ENCODE data around the gene ARHGAP29.
"Not testable (repeated sequence)": the region's sequence is repeated elsewhere in the genome, so short reads cannot be mapped to it uniquely, and the experiment has no call there.

ARHGAP29 gene

GRCh38 chr1:94164121-94164520 is 73.3 kb downstream of the ARHGAP29 start:
- H2BK5ac ChIP-seq (ENCODE audit: low read length); H3K4me2 ChIP-seq (ENCODE audit: low read length); H3K9ac ChIP-seq (ENCODE audit: low read length); H3K36me3 ChIP-seq (ENCODE audit: control insufficient read depth, insufficient read depth, low read length); H3K18ac ChIP-seq (ENCODE audit: low read length); H3K79me1 ChIP-seq (ENCODE audit: low read length); H2AK5ac ChIP-seq (ENCODE audit: low read length); H3K27me3 ChIP-seq (ENCODE audit: insufficient read depth, low read length, poor library complexity); H3K27ac ChIP-seq (ENCODE audit: low read depth, low read length); H4K8ac ChIP-seq (ENCODE audit: low read depth, low read length); H3K79me2 ChIP-seq (ENCODE audit: control insufficient read depth, insufficient read depth, low read length); H3K4ac ChIP-seq (ENCODE audit: low read depth, low read length); H4K5ac ChIP-seq (ENCODE audit: low read length); DNase-seq; H3K23ac ChIP-seq (ENCODE audit: low read length); H3K4me3 ChIP-seq (ENCODE audit: low read length); H2BK15ac ChIP-seq (replicated peaks; ENCODE audit: low read depth); H2BK120ac ChIP-seq (ENCODE audit: low read depth, low read length); H3K56ac ChIP-seq (ENCODE audit: low read length); H3K4me1 ChIP-seq (ENCODE audit: control insufficient read depth, low read depth, low read length): not testable (repeated sequence)
- WGBS (ENCODE audit: extremely low coverage, insufficient coverage, low lambda C conversion rate): no CpG with 5 or more reads among the region's 1 CpG

- H2BK120ac ChIP-seq (ENCODE audit: low read depth, low read length); H2BK15ac ChIP-seq (replicated peaks; ENCODE audit: low read depth); H3K4ac ChIP-seq (ENCODE audit: low read depth, low read length); H3K4me2 ChIP-seq (ENCODE audit: low read length); H3K9ac ChIP-seq (ENCODE audit: low read length); H3K4me3 ChIP-seq (ENCODE audit: low read length); H4K8ac ChIP-seq (ENCODE audit: low read depth, low read length); H4K5ac ChIP-seq (ENCODE audit: low read length); H3K36me3 ChIP-seq (ENCODE audit: control insufficient read depth, insufficient read depth, low read length); H2AK5ac ChIP-seq (ENCODE audit: low read length); DNase-seq; H3K27ac ChIP-seq (ENCODE audit: low read depth, low read length); H3K79me1 ChIP-seq (ENCODE audit: low read length); H2BK5ac ChIP-seq (ENCODE audit: low read length); H3K4me1 ChIP-seq (ENCODE audit: control insufficient read depth, low read depth, low read length); H3K18ac ChIP-seq (ENCODE audit: low read length); H3K79me2 ChIP-seq (ENCODE audit: control insufficient read depth, insufficient read depth, low read length); H3K23ac ChIP-seq (ENCODE audit: low read length); H3K56ac ChIP-seq (ENCODE audit: low read length); H3K27me3 ChIP-seq (ENCODE audit: insufficient read depth, low read length, poor library complexity): not testable (repeated sequence)
- no CpG with 5 or more reads among the region's 5 CpGs for WGBS (ENCODE audit: extremely low coverage, insufficient coverage, low lambda C conversion rate)
Observed at GRCh38 chr1:94163249-94163648, 74.1 kb downstream of the ARHGAP29 start.

GRCh38 chr1:94160811-94161210 is 76.6 kb downstream of the ARHGAP29 start:
- Histone ChIP-seq H3K4me1 (ENCODE audit: control insufficient read depth, low read depth, low read length) (peaks cover 2% of the 10 kb centered on the region), H2BK15ac (replicated peaks; ENCODE audit: low read depth) (no peak overlapping the region), H3K9ac (ENCODE audit: low read length) (no peak overlapping the region), H4K5ac (ENCODE audit: low read length) (no peak overlapping the region), H2BK5ac (ENCODE audit: low read length) (no peak overlapping the region), H4K8ac (ENCODE audit: low read depth, low read length) (no peak overlapping the region), H3K27ac (ENCODE audit: low read depth, low read length) (no peak overlapping the region), H3K79me1 (ENCODE audit: low read length) (no peaks in the 10 kb centered on the region), H3K27me3 (ENCODE audit: insufficient read depth, low read length, poor library complexity) (no peaks in the 10 kb centered on the region), H3K56ac (ENCODE audit: low read length) (no peak overlapping the region), H3K4ac (ENCODE audit: low read depth, low read length) (no peak overlapping the region), H3K4me2 (ENCODE audit: low read length) (no peak overlapping the region), H3K4me3 (ENCODE audit: low read length) (no peak overlapping the region), H3K18ac (ENCODE audit: low read length) (no peak overlapping the region), H2BK120ac (ENCODE audit: low read depth, low read length) (no peak overlapping the region), H3K23ac (ENCODE audit: low read length) (no peak overlapping the region), H3K36me3 (ENCODE audit: control insufficient read depth, insufficient read depth, low read length) (no peaks in the 10 kb centered on the region), H3K79me2 (ENCODE audit: control insufficient read depth, insufficient read depth, low read length) (no peaks in the 10 kb centered on the region), H2AK5ac (ENCODE audit: low read length) (no peak overlapping the region)
- no CpG with 5 or more reads among the region's 4 CpGs for WGBS (ENCODE audit: extremely low coverage, insufficient coverage, low lambda C conversion rate)
- peak; percentile 86 for DNase-seq

- H3K4me1 ChIP-seq (ENCODE audit: control insufficient read depth, low read depth, low read length): peaks cover 2% of the 10 kb centered on the region
- WGBS (ENCODE audit: extremely low coverage, insufficient coverage, low lambda C conversion rate): 100% methylated on average over 1 of the region's 1 CpG
Observed at GRCh38 chr1:94156096-94156625, 81.2 kb downstream of the ARHGAP29 start.

GRCh38 chr1:94154989-94155388 is 82.4 kb downstream of the ARHGAP29 start:
- no peak overlapping the region for H2BK5ac ChIP-seq (ENCODE audit: low read length)
- no peak for DNase-seq
- no peak overlapping the region for H4K8ac ChIP-seq (ENCODE audit: low read depth, low read length)
- H3K27ac ChIP-seq (ENCODE audit: low read depth, low read length): no peak overlapping the region
- no peak overlapping the region for H4K5ac ChIP-seq (ENCODE audit: low read length)
- no peak overlapping the region for H3K23ac ChIP-seq (ENCODE audit: low read length)
- no peak overlapping the region for H3K4me3 ChIP-seq (ENCODE audit: low read length)
- H3K27me3 ChIP-seq (ENCODE audit: insufficient read depth, low read length, poor library complexity): no peaks in the 10 kb centered on the region
- no peak overlapping the region for H2BK15ac ChIP-seq (replicated peaks; ENCODE audit: low read depth)
- no peak overlapping the region for H2BK120ac ChIP-seq (ENCODE audit: low read depth, low read length)
- H3K4me2 ChIP-seq (ENCODE audit: low read length): no peak overlapping the region
- H3K79me2 ChIP-seq (ENCODE audit: control insufficient read depth, insufficient read depth, low read length): no peaks in the 10 kb centered on the region
- WGBS (ENCODE audit: extremely low coverage, insufficient coverage, low lambda C conversion rate): no CpG with 5 or more reads among the region's 1 CpG
- no peaks in the 10 kb centered on the region for H3K79me1 ChIP-seq (ENCODE audit: low read length)
- H3K9ac ChIP-seq (ENCODE audit: low read length): no peak overlapping the region
- H3K4ac ChIP-seq (ENCODE audit: low read depth, low read length): no peak overlapping the region
- H3K56ac ChIP-seq (ENCODE audit: low read length): no peak overlapping the region
- no peaks in the 10 kb centered on the region for H3K36me3 ChIP-seq (ENCODE audit: control insufficient read depth, insufficient read depth, low read length)
- no peak overlapping the region for H2AK5ac ChIP-seq (ENCODE audit: low read length)
- no peak overlapping the region for H3K18ac ChIP-seq (ENCODE audit: low read length)
- peaks cover under 1% of the 10 kb centered on the region for H3K4me1 ChIP-seq (ENCODE audit: control insufficient read depth, low read depth, low read length)

More at GRCh38 chr1:94156096-94156625, 81.2 kb downstream of the ARHGAP29 start:
- no peak for DNase-seq
- H3K4me3 ChIP-seq (ENCODE audit: low read length): no peak overlapping the region
- H3K27me3 ChIP-seq (ENCODE audit: insufficient read depth, low read length, poor library complexity): no peaks in the 10 kb centered on the region
- no peak overlapping the region for H2BK15ac ChIP-seq (replicated peaks; ENCODE audit: low read depth)
- no peaks in the 10 kb centered on the region for H3K79me1 ChIP-seq (ENCODE audit: low read length)
- H3K4ac ChIP-seq (ENCODE audit: low read depth, low read length): no peak overlapping the region
- H3K18ac ChIP-seq (ENCODE audit: low read length): no peak overlapping the region
- no peak overlapping the region for H2AK5ac ChIP-seq (ENCODE audit: low read length)
- no peak overlapping the region for H4K5ac ChIP-seq (ENCODE audit: low read length)
- H3K56ac ChIP-seq (ENCODE audit: low read length): no peak overlapping the region
- H3K9ac ChIP-seq (ENCODE audit: low read length): no peak overlapping the region
- no peak overlapping the region for H2BK120ac ChIP-seq (ENCODE audit: low read depth, low read length)
- H3K79me2 ChIP-seq (ENCODE audit: control insufficient read depth, insufficient read depth, low read length): no peaks in the 10 kb centered on the region
- no peak overlapping the region for H3K27ac ChIP-seq (ENCODE audit: low read depth, low read length)
- no peak overlapping the region for H2BK5ac ChIP-seq (ENCODE audit: low read length)
- H4K8ac ChIP-seq (ENCODE audit: low read depth, low read length): no peak overlapping the region
- H3K23ac ChIP-seq (ENCODE audit: low read length): no peak overlapping the region
- no peak overlapping the region for H3K4me2 ChIP-seq (ENCODE audit: low read length)
- no peaks in the 10 kb centered on the region for H3K36me3 ChIP-seq (ENCODE audit: control insufficient read depth, insufficient read depth, low read length)

GRCh38 chr1:94153133-94153532 is 84.3 kb downstream of the ARHGAP29 start:
- Histone ChIP-seq H3K56ac (ENCODE audit: low read length) (no peak overlapping the region), H3K4ac (ENCODE audit: low read depth, low read length) (no peak overlapping the region), H3K9ac (ENCODE audit: low read length) (no peak overlapping the region), H2BK15ac (replicated peaks; ENCODE audit: low read depth) (no peak overlapping the region), H3K4me1 (ENCODE audit: control insufficient read depth, low read depth, low read length) (peaks cover 2% of the 10 kb centered on the region), H3K18ac (ENCODE audit: low read length) (no peak overlapping the region), H4K5ac (ENCODE audit: low read length) (no peak overlapping the region), H3K23ac (ENCODE audit: low read length) (no peak overlapping the region), H3K79me2 (ENCODE audit: control insufficient read depth, insufficient read depth, low read length) (no peaks in the 10 kb centered on the region), H4K8ac (ENCODE audit: low read depth, low read length) (no peak overlapping the region), H3K4me3 (ENCODE audit: low read length) (no peak overlapping the region), H2BK5ac (ENCODE audit: low read length) (no peak overlapping the region), H3K4me2 (ENCODE audit: low read length) (no peak overlapping the region), H3K79me1 (ENCODE audit: low read length) (no peaks in the 10 kb centered on the region), H3K27me3 (ENCODE audit: insufficient read depth, low read length, poor library complexity) (no peaks in the 10 kb centered on the region), H2BK120ac (ENCODE audit: low read depth, low read length) (no peak overlapping the region), H2AK5ac (ENCODE audit: low read length) (no peak overlapping the region), H3K36me3 (ENCODE audit: control insufficient read depth, insufficient read depth, low read length) (no peaks in the 10 kb centered on the region), H3K27ac (ENCODE audit: low read depth, low read length) (no peak overlapping the region)
- WGBS (ENCODE audit: extremely low coverage, insufficient coverage, low lambda C conversion rate): no CpG with 5 or more reads among the region's 1 CpG
- DNase-seq: no peak
